GM12873 (cell line): ENCODE data around the gene ZIC1.

Experiments used
- CTCF ChIP-seq: IDR thresholded peaks from 2 replicates; pipeline ENCODE4 v1.5.1; 2012; ENCODE audit warnings: low read depth, mild to moderate bottlenecking, moderate library complexity, low read length, control low read depth; ENCODE audit not compliant: insufficient read depth; ENCODE audit errors: missing control alignments

Gene ZIC1

GRCh38 chr3:147428754-147429153 is 19.6 kb downstream of the ZIC1 start:
- no peak for TF ChIP-seq CTCF

GRCh38 chr3:147431751-147432150 is 22.6 kb downstream of the ZIC1 start:
- TF ChIP-seq CTCF = no peak

GRCh38 chr3:147447224-147447623 is 38.1 kb downstream of the ZIC1 start:
- no peak for TF ChIP-seq CTCF

GRCh38 chr3:147449669-147450068 is 40.5 kb downstream of the ZIC1 start:
- TF ChIP-seq CTCF = no peak

GRCh38 chr3:147458995-147459704 is 50.0 kb downstream of the ZIC1 start:
- TF ChIP-seq CTCF = no peak

- no peak for TF ChIP-seq CTCF
Measured at GRCh38 chr3:147462856-147463255, 53.7 kb downstream of the ZIC1 start.
